Measurements from ENCODE around the gene CD44. TPM values are rescaled to one million over a fixed set of nuclear protein-coding genes. Genes with fewer than 3 reads are reported as not detected.

CD44 gene
- total RNA-seq, 1 donor from 2014 or later: 249 TPM

- Mint-ChIP-seq H3K9me3 (no peaks in the 10 kb centered on the region), H3K27ac (no peak overlapping the region), H3K36me3 (ENCODE audit: low read depth) (no peaks in the 10 kb centered on the region), H3K4me1 (ENCODE audit: low read depth) (peaks cover 42% of the 10 kb centered on the region), H3K27me3 (ENCODE audit: low read depth) (peaks cover 16% of the 10 kb centered on the region), H3K4me3 (ENCODE audit: low read depth) (no peak overlapping the region)
- DNase-seq (ENCODE audit: low spot score): no peak
- intact Hi-C loops (cut with micrococcal nuclease): no loop called here
These were observed 4.4 kb upstream of the CD44 start for GRCh38 chr11:35134403-35135148.

GRCh38 chr11:35135222-35135621 is 3.7 kb upstream of the CD44 start:
- intact Hi-C loops (cut with micrococcal nuclease): no loop called here
- no peak for DNase-seq (ENCODE audit: low spot score)

GRCh38 chr11:35136311-35136710 is 2.7 kb upstream of the CD44 start:
- H3K9me3 Mint-ChIP-seq: no peaks in the 10 kb centered on the region
- H3K27ac Mint-ChIP-seq: no peak overlapping the region
- no peak overlapping the region for H3K4me3 Mint-ChIP-seq (ENCODE audit: low read depth)
- intact Hi-C loops (cut with micrococcal nuclease): no loop called here
- DNase-seq (ENCODE audit: low spot score): no peak
- peaks cover 12% of the 10 kb centered on the region for H3K36me3 Mint-ChIP-seq (ENCODE audit: low read depth)
- H3K27me3 Mint-ChIP-seq (ENCODE audit: low read depth): peaks cover 16% of the 10 kb centered on the region
- peaks cover 36% of the 10 kb centered on the region for H3K4me1 Mint-ChIP-seq (ENCODE audit: low read depth)

More at GRCh38 chr11:35135222-35135621, 3.7 kb upstream of the CD44 start:
- H3K27me3 Mint-ChIP-seq (ENCODE audit: low read depth): peaks cover 16% of the 10 kb centered on the region
- H3K36me3 Mint-ChIP-seq (ENCODE audit: low read depth): peaks cover 2% of the 10 kb centered on the region
- no peak overlapping the region for H3K4me3 Mint-ChIP-seq (ENCODE audit: low read depth)
- H3K9me3 Mint-ChIP-seq: no peaks in the 10 kb centered on the region
- H3K27ac Mint-ChIP-seq: no peak overlapping the region
- H3K4me1 Mint-ChIP-seq (ENCODE audit: low read depth): peaks cover 42% of the 10 kb centered on the region

GRCh38 chr11:35138058-35138457 is 913 bp upstream of the CD44 start:
- Mint-ChIP-seq H3K4me1 (ENCODE audit: low read depth) (peaks cover 43% of the 10 kb centered on the region), H3K4me3 (ENCODE audit: low read depth) (peak overlapping the region; percentile 87)
- intact Hi-C loops (cut with micrococcal nuclease): no loop called here

GRCh38 chr11:35138606-35138942 is 397 bp upstream of the CD44 start:
- DNase-seq (ENCODE audit: low spot score): no peak
- peak overlapping the region; percentile 87 for H3K27ac Mint-ChIP-seq
- no peaks in the 10 kb centered on the region for H3K9me3 Mint-ChIP-seq
- H3K36me3 Mint-ChIP-seq (ENCODE audit: low read depth): peaks cover 27% of the 10 kb centered on the region
- H3K4me3 Mint-ChIP-seq (ENCODE audit: low read depth): peak overlapping the region; percentile 87
- peaks cover 12% of the 10 kb centered on the region for H3K27me3 Mint-ChIP-seq (ENCODE audit: low read depth)
- intact Hi-C loops (cut with micrococcal nuclease): no loop called here
- peaks cover 45% of the 10 kb centered on the region for H3K4me1 Mint-ChIP-seq (ENCODE audit: low read depth)

More at GRCh38 chr11:35138058-35138457, 913 bp upstream of the CD44 start:
- peak overlapping the region; percentile 4 for H3K27ac Mint-ChIP-seq
- no peak for DNase-seq (ENCODE audit: low spot score)
- no peaks in the 10 kb centered on the region for H3K9me3 Mint-ChIP-seq
- H3K27me3 Mint-ChIP-seq (ENCODE audit: low read depth): peaks cover 13% of the 10 kb centered on the region
- H3K36me3 Mint-ChIP-seq (ENCODE audit: low read depth): peaks cover 26% of the 10 kb centered on the region

- H3K27ac Mint-ChIP-seq: peak overlapping the region; percentile 87
- DNase-seq (ENCODE audit: low spot score): no peak
- intact Hi-C loops (cut with micrococcal nuclease): loop anchor here (5.0 to 10.0 kb wide), 3 partner anchors 97 to 895 kb away; no protein-coding TSS in a partner anchor
- H3K27me3 Mint-ChIP-seq (ENCODE audit: low read depth): peaks cover 9% of the 10 kb centered on the region
- H3K4me3 Mint-ChIP-seq (ENCODE audit: low read depth): peak overlapping the region; percentile 87
- H3K9me3 Mint-ChIP-seq: no peaks in the 10 kb centered on the region
- H3K4me1 Mint-ChIP-seq (ENCODE audit: low read depth): peaks cover 51% of the 10 kb centered on the region
- peaks cover 38% of the 10 kb centered on the region for H3K36me3 Mint-ChIP-seq (ENCODE audit: low read depth)
These were observed 831 bp downstream of the CD44 start for GRCh38 chr11:35139722-35140282.

- H3K4me1 Mint-ChIP-seq (ENCODE audit: low read depth): peaks cover 58% of the 10 kb centered on the region
- intact Hi-C loops (cut with micrococcal nuclease): loop anchor here (5.0 to 10.0 kb wide), 3 partner anchors 96 to 896 kb away; no protein-coding TSS in a partner anchor
- H3K9me3 Mint-ChIP-seq: no peaks in the 10 kb centered on the region
- peaks cover 48% of the 10 kb centered on the region for H3K36me3 Mint-ChIP-seq (ENCODE audit: low read depth)
- peak overlapping the region; percentile 87 for H3K4me3 Mint-ChIP-seq (ENCODE audit: low read depth)
- no peak for DNase-seq (ENCODE audit: low spot score)
- peaks cover 6% of the 10 kb centered on the region for H3K27me3 Mint-ChIP-seq (ENCODE audit: low read depth)
- H3K27ac Mint-ChIP-seq: peak overlapping the region; percentile 85
These were observed 2.1 kb downstream of the CD44 start for GRCh38 chr11:35141071-35141470.

- H3K27ac Mint-ChIP-seq: peak overlapping the region; percentile 52
- H3K4me3 Mint-ChIP-seq (ENCODE audit: low read depth): peak overlapping the region; percentile 87
- DNase-seq (ENCODE audit: low spot score): no peak
- H3K4me1 Mint-ChIP-seq (ENCODE audit: low read depth): peaks cover 63% of the 10 kb centered on the region
- H3K27me3 Mint-ChIP-seq (ENCODE audit: low read depth): peaks cover 6% of the 10 kb centered on the region
- intact Hi-C loops (cut with micrococcal nuclease): loop anchor here (5.0 to 10.0 kb wide), 3 partner anchors 96 to 897 kb away; no protein-coding TSS in a partner anchor
- H3K9me3 Mint-ChIP-seq: peaks cover 1% of the 10 kb centered on the region
- H3K36me3 Mint-ChIP-seq (ENCODE audit: low read depth): peaks cover 53% of the 10 kb centered on the region
These were observed 2.6 kb downstream of the CD44 start for GRCh38 chr11:35141571-35141971.

GRCh38 chr11:35142481-35143075 is 3.6 kb downstream of the CD44 start:
- peak overlapping the region; percentile 87 for H3K4me3 Mint-ChIP-seq (ENCODE audit: low read depth)
- DNase-seq (ENCODE audit: low spot score): no peak
- H3K36me3 Mint-ChIP-seq (ENCODE audit: low read depth): peaks cover 64% of the 10 kb centered on the region
- H3K27ac Mint-ChIP-seq: peak overlapping the region; percentile 7
- peaks cover 67% of the 10 kb centered on the region for H3K4me1 Mint-ChIP-seq (ENCODE audit: low read depth)
- peaks cover 3% of the 10 kb centered on the region for H3K9me3 Mint-ChIP-seq
- peaks cover 4% of the 10 kb centered on the region for H3K27me3 Mint-ChIP-seq (ENCODE audit: low read depth)
- intact Hi-C loops (cut with micrococcal nuclease): loop anchor here (5.0 to 10.0 kb wide), 3 partner anchors 95 to 898 kb away; no protein-coding TSS in a partner anchor

GRCh38 chr11:35143297-35144135 is 4.5 kb downstream of the CD44 start:
- Mint-ChIP-seq H3K4me3 (ENCODE audit: low read depth) (peak overlapping the region; percentile 58), H3K27me3 (ENCODE audit: low read depth) (no peaks in the 10 kb centered on the region), H3K36me3 (ENCODE audit: low read depth) (peaks cover 71% of the 10 kb centered on the region), H3K27ac (peak overlapping the region; percentile 95), H3K4me1 (ENCODE audit: low read depth) (peaks cover 65% of the 10 kb centered on the region), H3K9me3 (peaks cover 3% of the 10 kb centered on the region)
- DNase-seq (ENCODE audit: low spot score): no peak
- intact Hi-C loops (cut with micrococcal nuclease): loop anchor here (5.0 to 10.0 kb wide), 3 partner anchors 94 to 899 kb away; no protein-coding TSS in a partner anchor

GRCh38 chr11:35144136-35144741 is 5.3 kb downstream of the CD44 start:
- Mint-ChIP-seq H3K27me3 (ENCODE audit: low read depth) (no peaks in the 10 kb centered on the region), H3K9me3 (peaks cover 3% of the 10 kb centered on the region), H3K36me3 (ENCODE audit: low read depth) (peaks cover 78% of the 10 kb centered on the region), H3K4me3 (ENCODE audit: low read depth) (peak overlapping the region; percentile 58), H3K4me1 (ENCODE audit: low read depth) (peaks cover 69% of the 10 kb centered on the region), H3K27ac (peak overlapping the region; percentile 95)
- intact Hi-C loops (cut with micrococcal nuclease): loop anchor here (5.0 to 10.0 kb wide), 3 partner anchors 93 to 899 kb away; no protein-coding TSS in a partner anchor
- DNase-seq (ENCODE audit: low spot score): peak; percentile 62

- DNase-seq (ENCODE audit: low spot score): no peak
- peaks cover 3% of the 10 kb centered on the region for H3K9me3 Mint-ChIP-seq
- intact Hi-C loops (cut with micrococcal nuclease): loop anchor here (5.0 to 10.0 kb wide), 3 partner anchors 92 to 900 kb away; no protein-coding TSS in a partner anchor
- peak overlapping the region; percentile 95 for H3K27ac Mint-ChIP-seq
- peaks cover 73% of the 10 kb centered on the region for H3K4me1 Mint-ChIP-seq (ENCODE audit: low read depth)
- peak overlapping the region; percentile 48 for H3K4me3 Mint-ChIP-seq (ENCODE audit: low read depth)
- H3K27me3 Mint-ChIP-seq (ENCODE audit: low read depth): no peaks in the 10 kb centered on the region
- peaks cover 84% of the 10 kb centered on the region for H3K36me3 Mint-ChIP-seq (ENCODE audit: low read depth)
These were observed 5.8 kb downstream of the CD44 start for GRCh38 chr11:35144806-35145205.

Data from activated T-helper 2 cell treated with anti-CD3 and anti-CD28 coated beads, Interferon-gamma antibody, Interleukin-2, Interleukin-4, amounts not matched to agents 10 μg/mL and 5 μg/mL and 100 μg/mL, durations not matched to agents 14 hours and 24 hours and 36 hours (primary cell).